ENCODE data around the gene CCDC187.

Gene CCDC187

DNA sequence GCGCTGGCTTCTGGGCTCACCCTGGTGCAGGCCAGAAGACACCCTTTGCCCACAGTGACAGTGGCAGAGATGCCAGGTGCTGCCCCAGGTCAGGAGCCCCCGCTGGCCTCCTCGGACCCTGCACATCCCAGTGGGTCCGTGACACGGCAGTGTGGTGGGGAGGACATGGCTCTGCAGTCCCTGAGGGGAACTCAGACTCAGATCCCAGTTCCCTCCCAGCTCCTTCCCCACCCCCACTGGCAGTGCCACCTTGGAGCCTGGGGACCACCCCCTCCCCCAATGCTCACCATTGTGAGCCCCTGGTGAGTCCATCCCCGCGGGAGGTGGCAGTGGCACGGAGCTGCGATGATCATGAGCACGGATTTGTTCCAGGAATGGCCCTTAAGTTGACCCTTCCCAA lies 562 bp upstream of the CCDC187 start:
- Histone ChIP-seq H3K79me2 (ENCODE audit: insufficient read depth, low read length) (no peaks in the 10 kb centered on the region), H4K20me1 (ENCODE audit: insufficient read depth, low read length) (peaks cover 8% of the 10 kb centered on the region; the same call in 1 of the 2 replicates), H3K27ac (ENCODE audit: low read length) (no peak overlapping the region), H3K27me3 (ENCODE audit: insufficient read depth, low read length, poor library complexity) (no peaks in the 10 kb centered on the region), H3K36me3 (ENCODE audit: insufficient read depth, low read length) (no peaks in the 10 kb centered on the region), H3K9ac (ENCODE audit: low read depth, low read length) (no peak overlapping the region), H3K4me2 (ENCODE audit: insufficient read depth, low read length) (no peak overlapping the region), H3K9me3 (ENCODE audit: insufficient read depth, low read length, severe bottlenecking) (no peaks in the 10 kb centered on the region), H2AFZ (ENCODE audit: low read depth, low read length) (no peak overlapping the region), H3K4me1 (ENCODE audit: insufficient read depth, low read length) (no peaks in the 10 kb centered on the region; the same call in 1 of the 2 replicates), H3K4me3 (ENCODE audit: low read depth in 1 of 2, low read length in 2 of 2) (no peak overlapping the region)
- no peak for ATAC-seq (ENCODE audit: insufficient read depth, low read depth)
- TF ChIP-seq, protein P1, sequence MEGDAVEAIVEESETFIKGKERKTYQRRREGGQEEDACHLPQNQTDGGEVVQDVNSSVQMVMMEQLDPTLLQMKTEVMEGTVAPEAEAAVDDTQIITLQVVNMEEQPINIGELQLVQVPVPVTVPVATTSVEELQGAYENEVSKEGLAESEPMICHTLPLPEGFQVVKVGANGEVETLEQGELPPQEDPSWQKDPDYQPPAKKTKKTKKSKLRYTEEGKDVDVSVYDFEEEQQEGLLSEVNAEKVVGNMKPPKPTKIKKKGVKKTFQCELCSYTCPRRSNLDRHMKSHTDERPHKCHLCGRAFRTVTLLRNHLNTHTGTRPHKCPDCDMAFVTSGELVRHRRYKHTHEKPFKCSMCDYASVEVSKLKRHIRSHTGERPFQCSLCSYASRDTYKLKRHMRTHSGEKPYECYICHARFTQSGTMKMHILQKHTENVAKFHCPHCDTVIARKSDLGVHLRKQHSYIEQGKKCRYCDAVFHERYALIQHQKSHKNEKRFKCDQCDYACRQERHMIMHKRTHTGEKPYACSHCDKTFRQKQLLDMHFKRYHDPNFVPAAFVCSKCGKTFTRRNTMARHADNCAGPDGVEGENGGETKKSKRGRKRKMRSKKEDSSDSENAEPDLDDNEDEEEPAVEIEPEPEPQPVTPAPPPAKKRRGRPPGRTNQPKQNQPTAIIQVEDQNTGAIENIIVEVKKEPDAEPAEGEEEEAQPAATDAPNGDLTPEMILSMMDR (IDR thresholded peaks at IDR 0.05; ENCODE audit: borderline replicate concordance, extremely low read depth, low read length, poor library complexity, severe bottlenecking), result no peak
- no peak for TF ChIP-seq EZH2 (IDR thresholded peaks at IDR 0.05; ENCODE audit: borderline replicate concordance, low read depth, low read length, severe bottlenecking)
- no peak for DNase-seq

DNA sequence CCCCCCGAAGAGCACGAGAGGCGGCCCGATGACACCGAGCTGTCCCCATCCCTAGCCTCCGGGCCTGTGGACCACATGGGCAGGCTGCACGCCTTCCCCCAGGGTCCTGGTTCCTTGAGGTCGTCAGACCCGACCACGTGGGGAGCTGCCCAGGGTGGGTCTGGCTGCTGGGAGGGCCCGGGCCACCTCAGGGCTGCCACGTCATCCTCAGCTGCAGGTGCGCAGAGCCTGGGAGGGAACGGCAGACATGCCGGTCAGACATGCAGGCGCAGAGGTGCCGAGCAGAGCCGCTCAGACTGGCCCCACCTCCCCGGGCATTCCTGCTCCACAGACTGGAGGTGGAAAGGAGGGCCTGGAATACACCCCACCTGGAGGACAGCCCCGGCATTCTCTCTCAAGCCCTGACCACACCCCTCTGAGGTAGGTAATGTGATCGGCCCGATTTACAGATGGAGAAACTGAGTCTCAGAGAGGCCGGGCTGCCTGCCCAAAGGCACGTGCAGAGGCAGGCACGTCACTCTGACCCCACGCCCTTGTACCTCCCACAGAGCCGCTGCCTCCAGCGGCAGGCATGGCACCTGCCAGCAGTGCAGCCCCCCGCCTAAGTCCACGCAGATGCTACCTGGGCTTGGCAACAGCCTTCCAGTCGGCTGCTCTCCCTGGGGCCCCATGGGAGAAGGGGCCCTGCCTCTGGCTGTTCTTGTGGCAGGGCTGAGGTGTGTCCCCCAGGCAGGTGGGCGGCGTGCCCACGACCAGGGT lies 649 bp downstream of the CCDC187 start:
- Histone ChIP-seq H2AFZ (ENCODE audit: low read depth, low read length) (no peak overlapping the region), H3K4me3 (ENCODE audit: low read depth in 1 of 2, low read length in 2 of 2) (no peak overlapping the region), H3K27ac (ENCODE audit: low read length) (no peak overlapping the region), H3K27me3 (ENCODE audit: insufficient read depth, low read length, poor library complexity) (no peaks in the 10 kb centered on the region), H4K20me1 (ENCODE audit: insufficient read depth, low read length) (peaks cover 8% of the 10 kb centered on the region; the same call in 1 of the 2 replicates), H3K9ac (ENCODE audit: low read depth, low read length) (no peak overlapping the region), H3K79me2 (ENCODE audit: insufficient read depth, low read length) (no peaks in the 10 kb centered on the region), H3K4me2 (ENCODE audit: insufficient read depth, low read length) (no peak overlapping the region), H3K9me3 (ENCODE audit: insufficient read depth, low read length, severe bottlenecking) (no peaks in the 10 kb centered on the region), H3K36me3 (ENCODE audit: insufficient read depth, low read length) (no peaks in the 10 kb centered on the region), H3K4me1 (ENCODE audit: insufficient read depth, low read length) (no peaks in the 10 kb centered on the region)
- no peak for DNase-seq
- ATAC-seq (ENCODE audit: insufficient read depth, low read depth), result no peak
- no peak for TF ChIP-seq EZH2 (IDR thresholded peaks at IDR 0.05; ENCODE audit: borderline replicate concordance, low read depth, low read length, severe bottlenecking)
- TF ChIP-seq, protein P1 (IDR thresholded peaks at IDR 0.05; ENCODE audit: borderline replicate concordance, extremely low read depth, low read length, poor library complexity, severe bottlenecking), result no peak

DNA sequence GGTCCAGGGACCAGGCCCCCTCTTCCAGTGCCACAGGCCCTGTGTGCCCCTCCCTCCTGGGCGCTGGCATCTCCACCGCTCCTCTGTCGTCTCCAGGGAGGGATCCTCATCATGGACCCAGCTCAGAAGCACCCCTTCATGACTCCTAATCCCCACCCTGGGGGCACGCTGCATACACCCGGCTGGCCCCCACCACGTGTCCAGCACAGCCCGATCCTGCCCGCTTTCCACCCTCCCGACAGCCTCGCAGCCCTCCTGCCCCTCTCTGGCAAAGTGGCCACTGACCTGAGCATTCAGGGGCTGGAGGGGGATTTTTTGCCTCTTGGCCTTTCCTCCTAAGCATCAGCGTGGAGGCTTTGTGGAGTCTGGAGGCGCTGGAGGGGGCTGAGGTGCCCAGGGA lies 1.4 kb downstream of the CCDC187 start:
- no peak overlapping the region for H3K4me2 ChIP-seq (ENCODE audit: insufficient read depth, low read length)

More for the DNA sequence above, 1.4 kb downstream of the CCDC187 start:
- Histone ChIP-seq H3K36me3 (ENCODE audit: insufficient read depth, low read length) (no peaks in the 10 kb centered on the region), H3K9ac (ENCODE audit: low read depth, low read length) (no peak overlapping the region), H3K27ac (ENCODE audit: low read length) (no peak overlapping the region), H2AFZ (ENCODE audit: low read depth, low read length) (no peak overlapping the region), H3K27me3 (ENCODE audit: insufficient read depth, low read length, poor library complexity) (no peaks in the 10 kb centered on the region), H3K79me2 (ENCODE audit: insufficient read depth, low read length) (no peaks in the 10 kb centered on the region), H3K4me3 (ENCODE audit: low read depth in 1 of 2, low read length in 2 of 2) (no peak overlapping the region), H3K9me3 (ENCODE audit: insufficient read depth, low read length, severe bottlenecking) (no peaks in the 10 kb centered on the region), H3K4me1 (ENCODE audit: insufficient read depth, low read length) (no peaks in the 10 kb centered on the region), H4K20me1 (ENCODE audit: insufficient read depth, low read length) (peaks cover 7% of the 10 kb centered on the region; the same call in 1 of the 2 replicates)
- TF ChIP-seq, protein P1 (IDR thresholded peaks at IDR 0.05; ENCODE audit: borderline replicate concordance, extremely low read depth, low read length, poor library complexity, severe bottlenecking), result no peak
- no peak for TF ChIP-seq EZH2 (IDR thresholded peaks at IDR 0.05; ENCODE audit: borderline replicate concordance, low read depth, low read length, severe bottlenecking)
- DNase-seq (no peak), ATAC-seq (ENCODE audit: insufficient read depth, low read depth) (no peak)
